Measurements from ENCODE around the gene SH3PXD2B.

- no peak for TF ChIP-seq POLR2AphosphoS5 (IDR thresholded peaks at IDR 0.05; ENCODE audit: low read depth)
- TF ChIP-seq, protein P1, sequence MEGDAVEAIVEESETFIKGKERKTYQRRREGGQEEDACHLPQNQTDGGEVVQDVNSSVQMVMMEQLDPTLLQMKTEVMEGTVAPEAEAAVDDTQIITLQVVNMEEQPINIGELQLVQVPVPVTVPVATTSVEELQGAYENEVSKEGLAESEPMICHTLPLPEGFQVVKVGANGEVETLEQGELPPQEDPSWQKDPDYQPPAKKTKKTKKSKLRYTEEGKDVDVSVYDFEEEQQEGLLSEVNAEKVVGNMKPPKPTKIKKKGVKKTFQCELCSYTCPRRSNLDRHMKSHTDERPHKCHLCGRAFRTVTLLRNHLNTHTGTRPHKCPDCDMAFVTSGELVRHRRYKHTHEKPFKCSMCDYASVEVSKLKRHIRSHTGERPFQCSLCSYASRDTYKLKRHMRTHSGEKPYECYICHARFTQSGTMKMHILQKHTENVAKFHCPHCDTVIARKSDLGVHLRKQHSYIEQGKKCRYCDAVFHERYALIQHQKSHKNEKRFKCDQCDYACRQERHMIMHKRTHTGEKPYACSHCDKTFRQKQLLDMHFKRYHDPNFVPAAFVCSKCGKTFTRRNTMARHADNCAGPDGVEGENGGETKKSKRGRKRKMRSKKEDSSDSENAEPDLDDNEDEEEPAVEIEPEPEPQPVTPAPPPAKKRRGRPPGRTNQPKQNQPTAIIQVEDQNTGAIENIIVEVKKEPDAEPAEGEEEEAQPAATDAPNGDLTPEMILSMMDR (IDR thresholded peaks at IDR 0.05; ENCODE audit: insufficient read depth, low read length) = no peak
These were observed 103.0 kb downstream of the SH3PXD2B start for GRCh38 chr5:172351240-172351778.
